ENCODE data around the gene GTF2I.

GRCh38 chr7:74725840-74726239 lies 68.3 kb downstream of the GTF2I start:
- TF ChIP-seq MYC (IDR thresholded peaks at IDR 0.05; ENCODE audit: borderline replicate concordance, low read length) (no peak), CTCF (IDR thresholded peaks at IDR 0.05) (no peak), USF2 (IDR thresholded peaks at IDR 0.05) (no peak), RAD21 (conservative IDR thresholded peaks at IDR 0.05 in 1 of 2, IDR thresholded peaks at IDR 0.05 in 1 of 2) (no peak), REST (IDR thresholded peaks at IDR 0.05) (no peak), HOXB13 (CRISPR knock-in tag; IDR thresholded peaks at IDR 0.05; ENCODE audit: low read depth) (no peak), SREBF2 (IDR thresholded peaks at IDR 0.05) (no peak)

Measured in A549 (cell line).